ENCODE results near the gene MITF.

DNA sequence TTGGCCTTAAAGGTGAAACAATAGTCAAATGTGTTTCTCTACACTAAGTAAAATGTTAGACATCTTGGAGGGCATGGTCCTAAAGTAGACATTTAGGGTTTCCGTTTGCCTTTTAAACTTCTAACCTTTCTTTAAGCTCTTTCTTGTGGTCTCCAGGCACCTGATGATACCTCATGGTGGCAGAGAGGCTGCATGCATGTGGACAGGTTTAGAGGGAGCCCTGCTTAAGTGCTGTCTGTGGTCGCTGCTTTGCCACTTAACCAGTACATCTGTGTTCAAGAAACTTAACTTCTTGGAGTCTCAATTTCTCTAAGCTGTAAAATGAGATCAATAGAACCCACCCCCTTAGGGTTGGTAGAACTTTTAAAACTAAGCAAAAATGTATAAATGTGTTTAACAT lies 6.2 kb downstream of the MITF start:
- TF ChIP-seq, protein P1, sequence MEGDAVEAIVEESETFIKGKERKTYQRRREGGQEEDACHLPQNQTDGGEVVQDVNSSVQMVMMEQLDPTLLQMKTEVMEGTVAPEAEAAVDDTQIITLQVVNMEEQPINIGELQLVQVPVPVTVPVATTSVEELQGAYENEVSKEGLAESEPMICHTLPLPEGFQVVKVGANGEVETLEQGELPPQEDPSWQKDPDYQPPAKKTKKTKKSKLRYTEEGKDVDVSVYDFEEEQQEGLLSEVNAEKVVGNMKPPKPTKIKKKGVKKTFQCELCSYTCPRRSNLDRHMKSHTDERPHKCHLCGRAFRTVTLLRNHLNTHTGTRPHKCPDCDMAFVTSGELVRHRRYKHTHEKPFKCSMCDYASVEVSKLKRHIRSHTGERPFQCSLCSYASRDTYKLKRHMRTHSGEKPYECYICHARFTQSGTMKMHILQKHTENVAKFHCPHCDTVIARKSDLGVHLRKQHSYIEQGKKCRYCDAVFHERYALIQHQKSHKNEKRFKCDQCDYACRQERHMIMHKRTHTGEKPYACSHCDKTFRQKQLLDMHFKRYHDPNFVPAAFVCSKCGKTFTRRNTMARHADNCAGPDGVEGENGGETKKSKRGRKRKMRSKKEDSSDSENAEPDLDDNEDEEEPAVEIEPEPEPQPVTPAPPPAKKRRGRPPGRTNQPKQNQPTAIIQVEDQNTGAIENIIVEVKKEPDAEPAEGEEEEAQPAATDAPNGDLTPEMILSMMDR (conservative IDR thresholded peaks at IDR 0.05; ENCODE audit: low read depth, low read length), result no peak
- TF ChIP-seq RCOR1 (IDR thresholded peaks at IDR 0.05; ENCODE audit: insufficient replicate concordance, low read length) (no peak), POLR2A (IDR thresholded peaks at IDR 0.05; ENCODE audit: low read depth, low read length) (no peak), SMC3 (IDR thresholded peaks at IDR 0.05; ENCODE audit: low read depth, low read length) (no peak), CEBPB (IDR thresholded peaks at IDR 0.05; ENCODE audit: low read depth, low read length) (no peak)
- TF ChIP-seq, protein P2, sequence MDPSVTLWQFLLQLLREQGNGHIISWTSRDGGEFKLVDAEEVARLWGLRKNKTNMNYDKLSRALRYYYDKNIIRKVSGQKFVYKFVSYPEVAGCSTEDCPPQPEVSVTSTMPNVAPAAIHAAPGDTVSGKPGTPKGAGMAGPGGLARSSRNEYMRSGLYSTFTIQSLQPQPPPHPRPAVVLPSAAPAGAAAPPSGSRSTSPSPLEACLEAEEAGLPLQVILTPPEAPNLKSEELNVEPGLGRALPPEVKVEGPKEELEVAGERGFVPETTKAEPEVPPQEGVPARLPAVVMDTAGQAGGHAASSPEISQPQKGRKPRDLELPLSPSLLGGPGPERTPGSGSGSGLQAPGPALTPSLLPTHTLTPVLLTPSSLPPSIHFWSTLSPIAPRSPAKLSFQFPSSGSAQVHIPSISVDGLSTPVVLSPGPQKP (IDR thresholded peaks at IDR 0.05; ENCODE audit: borderline replicate concordance, low read depth, low read length), result no peak

Measured in IMR-90 (cell line).